ENCODE data around the gene CD46.

CD46 gene

DNA sequence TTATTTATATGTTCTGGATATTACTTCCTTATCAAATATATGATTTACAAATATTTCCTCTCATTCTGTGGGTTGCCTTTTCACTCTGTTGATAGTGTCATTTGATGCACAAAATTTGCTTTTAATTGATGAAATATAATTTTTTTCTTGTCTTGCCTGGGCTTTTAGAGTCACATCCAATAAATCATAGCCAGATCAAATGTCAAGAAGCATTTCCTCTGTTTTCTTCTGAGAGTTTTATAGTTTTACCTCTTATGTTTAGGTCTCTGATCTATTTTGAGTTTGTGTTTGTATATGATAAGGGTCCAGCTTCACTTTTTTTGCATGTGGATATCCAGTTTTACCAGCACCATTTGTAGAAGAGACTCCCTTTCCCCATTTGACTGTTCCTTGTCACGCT lies 29.5 kb downstream of the CD46 start:
- DNase-seq (ENCODE audit: extremely low read depth, low read depth) = no peak
- TF ChIP-seq, protein P1, sequence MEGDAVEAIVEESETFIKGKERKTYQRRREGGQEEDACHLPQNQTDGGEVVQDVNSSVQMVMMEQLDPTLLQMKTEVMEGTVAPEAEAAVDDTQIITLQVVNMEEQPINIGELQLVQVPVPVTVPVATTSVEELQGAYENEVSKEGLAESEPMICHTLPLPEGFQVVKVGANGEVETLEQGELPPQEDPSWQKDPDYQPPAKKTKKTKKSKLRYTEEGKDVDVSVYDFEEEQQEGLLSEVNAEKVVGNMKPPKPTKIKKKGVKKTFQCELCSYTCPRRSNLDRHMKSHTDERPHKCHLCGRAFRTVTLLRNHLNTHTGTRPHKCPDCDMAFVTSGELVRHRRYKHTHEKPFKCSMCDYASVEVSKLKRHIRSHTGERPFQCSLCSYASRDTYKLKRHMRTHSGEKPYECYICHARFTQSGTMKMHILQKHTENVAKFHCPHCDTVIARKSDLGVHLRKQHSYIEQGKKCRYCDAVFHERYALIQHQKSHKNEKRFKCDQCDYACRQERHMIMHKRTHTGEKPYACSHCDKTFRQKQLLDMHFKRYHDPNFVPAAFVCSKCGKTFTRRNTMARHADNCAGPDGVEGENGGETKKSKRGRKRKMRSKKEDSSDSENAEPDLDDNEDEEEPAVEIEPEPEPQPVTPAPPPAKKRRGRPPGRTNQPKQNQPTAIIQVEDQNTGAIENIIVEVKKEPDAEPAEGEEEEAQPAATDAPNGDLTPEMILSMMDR (IDR thresholded peaks at IDR 0.05; ENCODE audit: low read depth, low read length) = no peak

GRCh38 chr1:207787776-207788175 lies 35.9 kb downstream of the CD46 start:
- TF ChIP-seq, protein P1 (IDR thresholded peaks at IDR 0.05; ENCODE audit: low read depth, low read length) = no peak
- no peak for DNase-seq (ENCODE audit: extremely low read depth, low read depth)

DNA sequence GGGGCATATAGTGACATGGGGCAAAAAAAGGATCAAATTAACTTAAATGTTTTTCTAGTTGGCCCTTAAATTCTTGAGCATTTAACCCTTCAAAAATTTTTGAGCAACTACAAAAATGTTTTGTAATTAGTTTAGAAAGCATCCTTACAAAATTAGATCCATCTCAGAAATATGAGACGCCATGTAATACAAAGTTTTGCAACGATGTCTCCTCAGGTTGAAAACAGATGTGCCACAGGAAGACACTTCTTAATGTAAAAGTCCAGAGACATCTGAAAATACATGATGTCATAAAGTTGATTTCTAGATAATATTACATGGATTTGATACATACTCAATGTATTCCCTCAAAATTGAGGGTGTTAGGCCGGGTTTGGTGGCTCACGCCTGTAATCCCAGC lies 37.5 kb downstream of the CD46 start:
- TF ChIP-seq, protein P1 (IDR thresholded peaks at IDR 0.05; ENCODE audit: low read depth, low read length) = no peak
- DNase-seq (ENCODE audit: extremely low read depth, low read depth) = no peak

- TF ChIP-seq, protein P1 (IDR thresholded peaks at IDR 0.05; ENCODE audit: low read depth, low read length) = no peak
Observed at GRCh38 chr1:207789792-207790787, 38.2 kb downstream of the CD46 start.

GRCh38 chr1:207791290-207791689 lies 39.4 kb downstream of the CD46 start:
- TF ChIP-seq, protein P1 (IDR thresholded peaks at IDR 0.05; ENCODE audit: low read depth, low read length) = no peak
- DNase-seq (ENCODE audit: extremely low read depth, low read depth) = no peak

More at GRCh38 chr1:207789792-207790787, 38.2 kb downstream of the CD46 start:
- DNase-seq (ENCODE audit: extremely low read depth, low read depth) = no peak

- DNase-seq (ENCODE audit: extremely low read depth, low read depth) = no peak
- TF ChIP-seq, protein P1 (IDR thresholded peaks at IDR 0.05; ENCODE audit: low read depth, low read length) = no peak
Observed at GRCh38 chr1:207793327-207793726, 41.5 kb downstream of the CD46 start.

DNA sequence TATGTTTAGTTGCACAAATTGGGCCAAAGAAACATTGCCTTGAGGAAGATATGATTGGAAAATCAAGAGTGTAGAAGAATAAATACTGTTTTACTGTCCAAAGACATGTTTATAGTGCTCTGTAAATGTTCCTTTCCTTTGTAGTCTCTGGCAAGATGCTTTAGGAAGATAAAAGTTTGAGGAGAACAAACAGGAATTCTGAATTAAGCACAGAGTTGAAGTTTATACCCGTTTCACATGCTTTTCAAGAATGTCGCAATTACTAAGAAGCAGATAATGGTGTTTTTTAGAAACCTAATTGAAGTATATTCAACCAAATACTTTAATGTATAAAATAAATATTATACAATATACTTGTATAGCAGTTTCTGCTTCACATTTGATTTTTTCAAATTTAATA lies 43.0 kb downstream of the CD46 start:
- TF ChIP-seq, protein P1 (IDR thresholded peaks at IDR 0.05; ENCODE audit: low read depth, low read length) = no peak

More for the DNA sequence above, 43.0 kb downstream of the CD46 start:
- no peak for DNase-seq (ENCODE audit: extremely low read depth, low read depth)

Data from AG09319 (cell line).